GM12878 (cell line): ENCODE results near the gene ANKRD44. TPM values are rescaled to one million over a fixed set of nuclear protein-coding genes. Genes with fewer than 3 reads are reported as not detected.
A peak's percentile ranks its signal among the peaks of the same experiment; 100 is the strongest.

Experiments used
- ATF7 ChIP-seq: fragments of 450-650 bp; IDR thresholded peaks from 2 replicates; pipeline ENCODE4 v1.6.1; 2016; ENCODE audit warnings: low read depth, mild to moderate bottlenecking
- GABPA ChIP-seq: IDR thresholded peaks from 2 replicates; pipeline ENCODE4 v1.6.1; 2014; ENCODE audit warnings: antibody characterized with exemption, low read depth, mild to moderate bottlenecking, inconsistent platforms
- HDGF ChIP-seq: fragments of 450-650 bp; IDR thresholded peaks from 2 replicates; pipeline ENCODE4 v1.6.1; 2016; ENCODE audit warnings: antibody characterized with exemption
- IKZF2 ChIP-seq, 2 experiments: fragments of 450-650 bp; IDR thresholded peaks; 2 replicates each; pipeline ENCODE4 v1.6.1; 2017; ENCODE audit warnings: mild to moderate bottlenecking in 2 of 2, moderate library complexity in 2 of 2
- MTA2 ChIP-seq: fragments of 450-650 bp; IDR thresholded peaks from 2 replicates; pipeline ENCODE4 v1.6.1; 2016; ENCODE audit warnings: low read depth, mild to moderate bottlenecking, moderate library complexity
- PAX5 ChIP-seq: IDR thresholded peaks from 2 replicates; pipeline ENCODE4 v1.6.1; 2011; ENCODE audit warnings: low read depth, low read length, borderline replicate concordance
- RAD21 ChIP-seq: IDR thresholded peaks from 2 replicates; pipeline ENCODE4 v1.6.1; 2011; ENCODE audit warnings: mild to moderate bottlenecking, low read depth, low read length, moderate library complexity; ENCODE audit not compliant: insufficient read depth
- RELB ChIP-seq: fragments of 450-650 bp; IDR thresholded peaks from 2 replicates; pipeline ENCODE4 v1.6.1; 2017; ENCODE audit warnings: low read depth, mild to moderate bottlenecking, moderate library complexity
- SRF ChIP-seq, 2 experiments: IDR thresholded peaks; 2 replicates each; pipeline ENCODE4 v1.6.1; 2011; ENCODE audit warnings: low read depth in 2 of 2, low read length in 2 of 2, mild to moderate bottlenecking in 1 of 2, moderate library complexity in 1 of 2
- SUPT20H ChIP-seq: IDR thresholded peaks from 2 replicates; pipeline ENCODE4 v1.6.1; 2011; ENCODE audit warnings: low read depth, mild to moderate bottlenecking, low read length, moderate library complexity, borderline replicate concordance; ENCODE audit not compliant: control insufficient read depth
- ZNF384 ChIP-seq: IDR thresholded peaks from 2 replicates; pipeline ENCODE4 v1.6.1; 2012; ENCODE audit warnings: low read depth, mild to moderate bottlenecking, low read length, improper control_type of control experiment, borderline replicate concordance
- polyA plus RNA-seq, 11 experiments: library from polyadenylated mRNA; depleted of rRNA in 4 of 11; unstranded in 6 of 11; stranded (reverse) in 5 of 11; fragments of >200 nt; fragmentation: Nextera tagmentation in 4 of 11; fragmentation: Illumina TruSeq in 1 of 11; extraction: Ambion mirVana in 4 of 11; extraction: Trizol in 1 of 11; gene quantifications; 1 replicate in 1 of 11; 2 replicates in 10 of 11; pipeline versions ENCODE4 v1.2.1 to v1.2.3, GENCODE V29; 2011 to 2016; ENCODE audit warnings: inconsistent platforms in 2 of 11, missing spikeins in 2 of 11, low read depth in 1 of 11
- total RNA-seq, 4 experiments: library from RNA; depleted of rRNA in 3 of 4; stranded (reverse); fragments of >200 nt in 3 of 4; fragmentation: Illumina TruSeq in 1 of 4; extraction: Trizol in 1 of 4; gene quantifications; 2 replicates each; pipeline versions ENCODE4 v1.2.1 to v1.2.3, GENCODE V29; 2013 to 2021

The ANKRD44 gene
- total and polyA plus RNA-seq, 10 of the 15 experiments (the other 5 are each of a cell fraction or from before 2014, with no cell fraction given): 19.1 to 99.1 (median 59.6) TPM

- TF ChIP-seq RELB: peak; percentile 21; the same call in 1 of the 2 replicates
- TF ChIP-seq IKZF2 (IDR thresholded peaks at IDR 0.05): peak; percentile 46 to 58; a peak in 2 of 4 replicates
- TF ChIP-seq HDGF: no peak; the same call in 1 of the 2 replicates
- no peak for TF ChIP-seq GABPA
- TF ChIP-seq RAD21: peak; percentile 29; the same call in 1 of the 2 replicates
- peak; percentile 66 for TF ChIP-seq ATF7
- TF ChIP-seq SRF (IDR thresholded peaks at IDR 0.05; ENCODE audit: low read depth in 2 of 2, low read length in 2 of 2): no peak
- TF ChIP-seq ZNF384: no peak
- no peak for TF ChIP-seq PAX5
- TF ChIP-seq MTA2: 0 out of 2 replicates have a peak, but pooled peaks have one; percentile 17
- TF ChIP-seq SUPT20H: no peak
- TF ChIP-seq, all 136 proteins: peak for 20
These were observed 104.9 kb downstream of the ANKRD44 start (continued) for GRCh38 chr2:197205585-197206215.
